Measurements from ENCODE around the gene ZNRF1. TPM values are rescaled to one million over a fixed set of nuclear protein-coding genes. Genes with fewer than 3 reads are reported as not detected.
A peak's percentile ranks its signal among the peaks of the same experiment; 100 is the strongest.

Gene ZNRF1
- 10 to 100 TPM in 4 of 5 donors, 1 to 10 TPM in 1; 8.8 to 40.1 (median 18.7) TPM for total RNA-seq
- 10 to 100 TPM in 2 of 3 donors, 1 to 10 TPM in 1; 9.7 to 14.2 (median 13.8) TPM for polyA plus RNA-seq
- long read RNA-seq, donor 1, full-length matches to known transcripts = 22 of 22 reads
- long read RNA-seq, donor 1, partial matches to known transcripts = 0 of 22 reads
- long read RNA-seq, donor 1, other reads (novel, unspliced or antisense) = 0 of 22 reads
- long read RNA-seq, donor 2, full-length matches to known transcripts = 21 of 27 reads
- long read RNA-seq, donor 2, partial matches to known transcripts = 6 of 27 reads
- long read RNA-seq, donor 2, other reads (novel, unspliced or antisense) = 0 of 27 reads
- long read RNA-seq, donor 3, full-length matches to known transcripts = 12 of 12 reads
- long read RNA-seq, donor 3, partial matches to known transcripts = 0 of 12 reads
- long read RNA-seq, donor 3, other reads (novel, unspliced or antisense) = 0 of 12 reads
- long read RNA-seq, donor 4 = 0 reads
- long read RNA-seq, donor 5, full-length matches to known transcripts = 16 of 21 reads
- long read RNA-seq, donor 5, partial matches to known transcripts = 5 of 21 reads
- long read RNA-seq, donor 5, other reads (novel, unspliced or antisense) = 0 of 21 reads
- long read RNA-seq, donor 6, full-length matches to known transcripts = 32 of 48 reads
- long read RNA-seq, donor 6, partial matches to known transcripts = 16 of 48 reads
- long read RNA-seq, donor 6, other reads (novel, unspliced or antisense) = 0 of 48 reads
- long read RNA-seq, donor 7, full-length matches to known transcripts = 35 of 42 reads
- long read RNA-seq, donor 7, partial matches to known transcripts = 7 of 42 reads
- long read RNA-seq, donor 7, other reads (novel, unspliced or antisense) = 0 of 42 reads
- long read RNA-seq, donor 8, full-length matches to known transcripts = 8 of 8 reads
- long read RNA-seq, donor 8, partial matches to known transcripts = 0 of 8 reads
- long read RNA-seq, donor 8, other reads (novel, unspliced or antisense) = 0 of 8 reads
- long read RNA-seq, donor 9, full-length matches to known transcripts = 14 of 14 reads
- long read RNA-seq, donor 9, partial matches to known transcripts = 0 of 14 reads
- long read RNA-seq, donor 9, other reads (novel, unspliced or antisense) = 0 of 14 reads
- long read RNA-seq, donor 10, full-length matches to known transcripts = 7 of 7 reads
- long read RNA-seq, donor 10, partial matches to known transcripts = 0 of 7 reads
- long read RNA-seq, donor 10, other reads (novel, unspliced or antisense) = 0 of 7 reads

DNA sequence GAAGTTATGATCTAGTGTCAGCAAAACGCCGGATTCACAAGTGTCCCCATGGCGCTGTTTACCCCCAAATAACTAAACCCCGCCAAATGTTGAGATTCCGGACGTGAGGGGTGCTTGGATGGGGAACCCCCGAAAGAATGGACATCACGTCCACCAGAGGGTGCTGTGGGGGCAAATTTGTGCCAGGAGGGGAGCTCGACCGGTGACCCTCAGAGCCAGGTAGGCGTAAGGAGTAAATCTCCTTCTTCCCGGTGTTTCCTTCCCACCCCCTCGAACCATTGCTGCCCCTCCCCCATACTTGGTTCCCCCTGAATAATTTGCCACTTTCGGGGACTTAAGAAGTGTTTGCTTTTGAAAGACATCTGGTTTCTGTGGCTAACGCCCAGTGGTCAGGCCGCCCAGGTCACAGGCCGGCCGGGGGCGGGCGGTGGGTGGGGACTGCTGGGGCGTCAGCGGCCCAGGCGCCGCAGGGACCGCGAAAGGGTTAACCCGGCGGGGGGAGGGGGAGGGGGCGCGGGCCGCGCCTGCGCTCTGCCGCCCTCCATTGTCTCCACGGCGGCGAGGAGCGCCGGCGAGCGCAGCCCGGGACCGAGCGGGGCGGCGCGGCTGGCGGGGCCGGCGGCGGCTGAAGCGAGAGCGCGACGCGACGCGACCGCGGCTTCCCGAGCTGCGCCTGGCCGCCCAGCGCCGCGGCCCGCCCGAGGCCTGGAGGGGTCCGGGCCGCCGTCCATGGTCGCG is at the start of gene ZNRF1:
ZNRF1 (plus strand) TSS at position 544 of the 738 bp plus-strand sequence. CDS start 648 bp downstream, outside the sequence.
- TF ChIP-seq, protein P1, sequence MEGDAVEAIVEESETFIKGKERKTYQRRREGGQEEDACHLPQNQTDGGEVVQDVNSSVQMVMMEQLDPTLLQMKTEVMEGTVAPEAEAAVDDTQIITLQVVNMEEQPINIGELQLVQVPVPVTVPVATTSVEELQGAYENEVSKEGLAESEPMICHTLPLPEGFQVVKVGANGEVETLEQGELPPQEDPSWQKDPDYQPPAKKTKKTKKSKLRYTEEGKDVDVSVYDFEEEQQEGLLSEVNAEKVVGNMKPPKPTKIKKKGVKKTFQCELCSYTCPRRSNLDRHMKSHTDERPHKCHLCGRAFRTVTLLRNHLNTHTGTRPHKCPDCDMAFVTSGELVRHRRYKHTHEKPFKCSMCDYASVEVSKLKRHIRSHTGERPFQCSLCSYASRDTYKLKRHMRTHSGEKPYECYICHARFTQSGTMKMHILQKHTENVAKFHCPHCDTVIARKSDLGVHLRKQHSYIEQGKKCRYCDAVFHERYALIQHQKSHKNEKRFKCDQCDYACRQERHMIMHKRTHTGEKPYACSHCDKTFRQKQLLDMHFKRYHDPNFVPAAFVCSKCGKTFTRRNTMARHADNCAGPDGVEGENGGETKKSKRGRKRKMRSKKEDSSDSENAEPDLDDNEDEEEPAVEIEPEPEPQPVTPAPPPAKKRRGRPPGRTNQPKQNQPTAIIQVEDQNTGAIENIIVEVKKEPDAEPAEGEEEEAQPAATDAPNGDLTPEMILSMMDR (IDR thresholded peaks at IDR 0.05) = peak in 5 of 7 experiments; percentile 55 to 85 (median 80)
- no peak for TF ChIP-seq EP300 (IDR thresholded peaks at IDR 0.05)
- no peak for TF ChIP-seq POLR2A (IDR thresholded peaks at IDR 0.05)
- TF ChIP-seq POLR2AphosphoS5 (IDR thresholded peaks at IDR 0.05) = peak in 2 of 3 donors; percentile 13 to 28
- intact Hi-C loops (cut with DNase I; ENCODE audit: low total_unique reads) = loop anchor here (5.0 kb wide), 1 partner anchor 114 kb away; no protein-coding TSS in a partner anchor
- 0 to 1% (median 0%) methylated on average over 20 to 73 of the region's 73 CpGs for WGBS, 5 donors

DNA sequence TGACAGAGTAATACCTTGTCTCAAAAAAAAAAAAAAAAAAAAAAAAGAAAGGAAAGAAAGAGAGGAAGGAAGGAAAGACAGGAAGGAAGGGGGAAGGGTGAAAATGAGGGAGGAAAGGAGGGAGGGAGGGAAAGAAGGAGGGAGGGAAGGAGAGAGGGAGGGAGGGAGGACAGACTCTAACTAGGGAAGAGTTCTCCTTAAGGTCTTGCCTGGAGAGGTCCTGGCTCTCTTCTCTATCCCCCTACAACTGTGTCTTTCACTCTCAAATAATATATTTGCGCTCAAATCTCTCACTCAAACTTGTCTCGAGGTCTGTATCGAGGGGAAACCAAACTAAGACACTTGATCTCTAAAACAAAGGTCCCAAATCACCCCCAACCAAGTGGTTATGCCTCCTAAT is 49.5 kb upstream of the ZNRF1 start:
- no peak overlapping the region for H3K4me3 ChIP-seq
- no peaks in the 10 kb centered on the region for H3K9me3 ChIP-seq
- no peak for TF ChIP-seq POLR2AphosphoS5 (IDR thresholded peaks at IDR 0.05)
- no peak for TF ChIP-seq EP300 (IDR thresholded peaks at IDR 0.05)
- TF ChIP-seq POLR2A (IDR thresholded peaks at IDR 0.05) = no peak
- TF ChIP-seq, protein P1 (IDR thresholded peaks at IDR 0.05) = no peak
- peaks cover 21 to 97% (median 88%) of the 10 kb centered on the region in 4 donors for H3K36me3 ChIP-seq
- H3K27ac ChIP-seq = no peak overlapping the region
- intact Hi-C loops (cut with DNase I; ENCODE audit: low total_unique reads) = no loop called here
- H3K27me3 ChIP-seq = no peaks in the 10 kb centered on the region
- H3K4me1 ChIP-seq = no peaks in the 10 kb centered on the region
- DNase-seq = no peak
- 96 to 99% (median 97%) methylated on average over 3 of the region's 3 CpGs for WGBS, 5 donors

More for the DNA sequence above, at the start of gene ZNRF1:
- peak; percentile 86 to 95 for DNase-seq
- Histone ChIP-seq H3K27me3 (no peaks in the 10 kb centered on the region), H3K9me3 (no peaks in the 10 kb centered on the region), H3K27ac (peak within 1 kb of the TSS; percentile 85 to 94 (median 89)), H3K4me1 (peaks cover 29 to 51% (median 43%) of the 10 kb centered on the region in 4 donors), H3K36me3 (peaks cover 0 to 6% (median 0%) of the 10 kb centered on the region in 4 donors), H3K4me3 (peak within 1 kb of the TSS; percentile 94 to 98 (median 95))

DNA sequence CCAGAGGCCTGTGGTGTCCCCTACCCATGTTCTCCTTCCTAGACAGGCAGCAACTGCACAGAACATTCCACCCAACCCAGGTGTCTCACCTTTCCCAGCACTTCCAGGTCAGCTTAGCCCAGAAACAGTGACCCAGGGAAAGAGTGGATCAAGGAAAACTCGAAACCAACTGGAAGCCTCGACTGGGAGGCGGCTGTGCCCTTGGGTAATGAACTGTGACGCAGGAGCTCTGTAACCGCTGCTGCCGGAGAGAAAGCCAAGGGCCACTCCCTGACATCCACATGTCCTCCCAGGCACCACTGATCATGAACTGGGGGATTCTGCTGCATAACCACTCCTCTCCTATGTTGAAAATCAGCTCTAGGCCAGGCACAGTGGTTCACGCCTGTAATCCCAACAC is 48.3 kb upstream of the ZNRF1 start:
- DNase-seq = no peak
- WGBS, 5 donors = 93 to 98% (median 95%) methylated on average over 7 of the region's 7 CpGs
- Histone ChIP-seq H3K27me3 (no peaks in the 10 kb centered on the region), H3K27ac (no peak overlapping the region), H3K4me1 (no peaks in the 10 kb centered on the region), H3K36me3 (peaks cover 21 to 97% (median 89%) of the 10 kb centered on the region in 4 donors), H3K4me3 (no peak overlapping the region), H3K9me3 (no peaks in the 10 kb centered on the region)
- TF ChIP-seq POLR2AphosphoS5 (IDR thresholded peaks at IDR 0.05) (no peak), EP300 (IDR thresholded peaks at IDR 0.05) (no peak), POLR2A (IDR thresholded peaks at IDR 0.05) (no peak)
- TF ChIP-seq, protein P1 (IDR thresholded peaks at IDR 0.05) = no peak
- intact Hi-C loops (cut with DNase I; ENCODE audit: low total_unique reads) = no loop called here

Data from stomach (tissue), 19 donors.